Measurements from ENCODE around the gene FASN. TPM values are rescaled to one million over a fixed set of nuclear protein-coding genes. Genes with fewer than 3 reads are reported as not detected.

FASN gene
- total and polyA plus RNA-seq, 2 of the 4 experiments (the other 2 are of a cell fraction) = 12.4 to 56.0 TPM

GRCh38 chr17:82031885-82032627, 66.0 kb downstream of the FASN start:
- Histone ChIP-seq H3K9me1 (ENCODE audit: insufficient read depth, low read length) (0 out of 2 replicates have a peak, but pooled peaks cover 7% of the 10 kb centered on the region), H2BK20ac (ENCODE audit: low read depth, low read length) (no peak overlapping the region), H3K9ac (ENCODE audit: low read depth, low read length) (no peak overlapping the region), H2BK120ac (ENCODE audit: low read depth, low read length) (no peak overlapping the region), H3K36me3 (ENCODE audit: control insufficient read depth, insufficient read depth, low read length) (peaks cover 2% of the 10 kb centered on the region), H3K4me2 (ENCODE audit: low read depth, low read length) (peak overlapping the region; percentile 76), H2BK5ac (ENCODE audit: low read depth, low read length, poor library complexity, severe bottlenecking) (no peak overlapping the region), H3K18ac (ENCODE audit: low read depth, low read length) (no peak overlapping the region), H4K5ac (ENCODE audit: low read depth, low read length) (no peak overlapping the region), H3K9me3 (ENCODE audit: control insufficient read depth, insufficient read depth, low read length) (no peaks in the 10 kb centered on the region), H3K79me1 (ENCODE audit: low read depth in 1 of 2, low read length in 2 of 2) (peaks cover 7 to 12% of the 10 kb centered on the region in 2 experiments), H3K27ac (ENCODE audit: insufficient read depth, low read length) (no peak overlapping the region), H2AK9ac (replicated peaks; ENCODE audit: low read depth, low read length, poor library complexity) (peak overlapping the region; percentile 79), H3K4me3 (ENCODE audit: insufficient read depth, low read depth, low read length) (peak overlapping the region; percentile 47), H3K27me3 (ENCODE audit: control insufficient read depth, insufficient read depth, low read length) (no peaks in the 10 kb centered on the region), H4K91ac (ENCODE audit: insufficient read depth, low read depth, low read length) (no peak overlapping the region), H3K4me1 (ENCODE audit: control insufficient read depth, insufficient read depth, low read length) (peaks cover 11% of the 10 kb centered on the region), H2AK5ac (ENCODE audit: low read depth, low read length) (0 out of 2 replicates have a peak overlapping the region, but pooled peaks have one; percentile 15), H3K56ac (ENCODE audit: extremely low read depth, insufficient read depth, low read length) (no peak overlapping the region), H3K4ac (ENCODE audit: low read depth, low read length) (no peak overlapping the region), H3K14ac (replicated peaks; ENCODE audit: low read depth, low read length) (no peak overlapping the region), H4K20me1 (ENCODE audit: insufficient read depth, low read length) (no peaks in the 10 kb centered on the region; the same call in 1 of the 2 replicates), H2AFZ (replicated peaks; ENCODE audit: low read length, poor library complexity) (peak overlapping the region; percentile 81), H3K23ac (ENCODE audit: low read depth, low read length) (no peak overlapping the region), H4K8ac (ENCODE audit: low read depth in 2 of 2, low read length in 2 of 2) (peak overlapping the region in 1 of 2 experiments; percentile 46; a peak in 2 of 4 replicates), H2BK15ac (ENCODE audit: low read depth, low read length) (no peak overlapping the region)
- BruUV-seq (replicated peaks) = no TSS peak
- DNase-seq = no peak
- ATAC-seq (ENCODE audit: low read depth) = peak; percentile 7
- TF ChIP-seq, protein P1, sequence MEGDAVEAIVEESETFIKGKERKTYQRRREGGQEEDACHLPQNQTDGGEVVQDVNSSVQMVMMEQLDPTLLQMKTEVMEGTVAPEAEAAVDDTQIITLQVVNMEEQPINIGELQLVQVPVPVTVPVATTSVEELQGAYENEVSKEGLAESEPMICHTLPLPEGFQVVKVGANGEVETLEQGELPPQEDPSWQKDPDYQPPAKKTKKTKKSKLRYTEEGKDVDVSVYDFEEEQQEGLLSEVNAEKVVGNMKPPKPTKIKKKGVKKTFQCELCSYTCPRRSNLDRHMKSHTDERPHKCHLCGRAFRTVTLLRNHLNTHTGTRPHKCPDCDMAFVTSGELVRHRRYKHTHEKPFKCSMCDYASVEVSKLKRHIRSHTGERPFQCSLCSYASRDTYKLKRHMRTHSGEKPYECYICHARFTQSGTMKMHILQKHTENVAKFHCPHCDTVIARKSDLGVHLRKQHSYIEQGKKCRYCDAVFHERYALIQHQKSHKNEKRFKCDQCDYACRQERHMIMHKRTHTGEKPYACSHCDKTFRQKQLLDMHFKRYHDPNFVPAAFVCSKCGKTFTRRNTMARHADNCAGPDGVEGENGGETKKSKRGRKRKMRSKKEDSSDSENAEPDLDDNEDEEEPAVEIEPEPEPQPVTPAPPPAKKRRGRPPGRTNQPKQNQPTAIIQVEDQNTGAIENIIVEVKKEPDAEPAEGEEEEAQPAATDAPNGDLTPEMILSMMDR (conservative IDR thresholded peaks at IDR 0.05; ENCODE audit: low read depth, low read length) = no peak
- TF ChIP-seq RAD21 (IDR thresholded peaks at IDR 0.05; ENCODE audit: low read length) (no peak), MAZ (IDR thresholded peaks at IDR 0.05; ENCODE audit: borderline replicate concordance, low read depth, low read length) (no peak), POLR2A (IDR thresholded peaks at IDR 0.05; ENCODE audit: low read depth, low read length) (no peak), RFX5 (IDR thresholded peaks at IDR 0.05; ENCODE audit: low read depth, low read length) (no peak), CEBPB (IDR thresholded peaks at IDR 0.05; ENCODE audit: low read depth, low read length) (no peak), MXI1 (IDR thresholded peaks at IDR 0.05; ENCODE audit: borderline replicate concordance, low read depth, low read length) (no peak), RCOR1 (IDR thresholded peaks at IDR 0.05; ENCODE audit: insufficient replicate concordance, low read length) (no peak), FOS (IDR thresholded peaks at IDR 0.05; ENCODE audit: low read depth, low read length) (no peak), SMC3 (IDR thresholded peaks at IDR 0.05; ENCODE audit: low read depth, low read length) (no peak), USF2 (IDR thresholded peaks at IDR 0.05; ENCODE audit: low read depth, low read length) (no peak)
- CTCF ChIA-PET = no interaction called here
- POLR2A ChIA-PET (ENCODE audit: unreplicated experiment) = no interaction called here
- dilution Hi-C loops (cut with HindIII; ENCODE audit: low sequenced_read_pairs, unreplicated experiment) = no loop called here
- 2% methylated on average over 25 of the region's 59 CpGs; no CpG with 5 or more reads in 1 of the 2 experiments for WGBS, 2 experiments (ENCODE audit: extremely low coverage in 2 of 2, insufficient read length in 1 of 2)
- in situ Hi-C loops (cut with MboI; ENCODE audit: low sequenced_read_pairs) = loop anchor here (5.0 kb wide), 1 partner anchor 125 kb away; no protein-coding TSS in a partner anchor
- intact Hi-C loops (cut with micrococcal nuclease) = loop anchor here (1.0 to 10.0 kb wide), 2 partner anchors 66 to 293 kb away; partner anchors contain the start of gene FASN
